Raji (cell line): ENCODE results near the gene NRXN2.

Source experiments
- POLR2A ChIP-seq: IDR thresholded peaks from 2 replicates; pipeline ENCODE4 v1.6.1; 2011; ENCODE audit warnings: low read depth, low read length, control low read depth; ENCODE audit not compliant: insufficient read depth

Gene NRXN2

DNA sequence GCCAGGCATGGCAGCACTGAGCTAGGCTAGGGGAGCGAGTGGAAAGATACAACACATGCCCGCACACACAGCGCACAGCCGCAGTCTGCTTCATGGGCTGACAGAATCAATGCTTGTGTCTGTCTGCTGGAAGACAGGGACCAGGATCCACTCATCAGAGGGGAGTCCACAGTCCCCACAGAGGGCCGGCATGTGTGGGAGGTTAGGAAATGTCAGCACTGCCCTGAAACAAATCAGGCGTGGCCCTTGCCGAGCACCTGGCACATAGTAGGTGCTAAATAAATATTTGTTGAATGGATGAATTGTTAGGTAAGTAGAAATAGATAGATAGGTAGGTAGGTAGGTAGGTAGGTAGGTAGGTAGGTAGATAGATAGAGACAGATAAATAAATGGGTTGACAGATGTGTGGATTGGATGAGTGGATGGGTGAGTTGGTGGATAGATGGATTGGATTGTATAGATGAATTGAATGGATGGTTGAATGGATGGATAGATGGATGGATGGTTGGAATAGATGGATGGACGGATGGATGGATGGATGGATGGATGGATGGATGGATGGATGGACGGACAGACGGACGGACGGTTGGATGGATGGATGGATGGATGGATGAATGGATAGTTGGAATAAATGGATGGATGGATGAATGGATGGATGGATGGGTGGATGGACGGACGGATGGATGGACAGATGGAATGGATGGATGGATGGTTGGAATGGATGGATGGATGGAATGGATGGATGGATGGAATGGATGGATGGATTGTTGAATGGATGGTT, 128.6 kb downstream of the NRXN2 start:
- TF ChIP-seq POLR2A: no peak

DNA sequence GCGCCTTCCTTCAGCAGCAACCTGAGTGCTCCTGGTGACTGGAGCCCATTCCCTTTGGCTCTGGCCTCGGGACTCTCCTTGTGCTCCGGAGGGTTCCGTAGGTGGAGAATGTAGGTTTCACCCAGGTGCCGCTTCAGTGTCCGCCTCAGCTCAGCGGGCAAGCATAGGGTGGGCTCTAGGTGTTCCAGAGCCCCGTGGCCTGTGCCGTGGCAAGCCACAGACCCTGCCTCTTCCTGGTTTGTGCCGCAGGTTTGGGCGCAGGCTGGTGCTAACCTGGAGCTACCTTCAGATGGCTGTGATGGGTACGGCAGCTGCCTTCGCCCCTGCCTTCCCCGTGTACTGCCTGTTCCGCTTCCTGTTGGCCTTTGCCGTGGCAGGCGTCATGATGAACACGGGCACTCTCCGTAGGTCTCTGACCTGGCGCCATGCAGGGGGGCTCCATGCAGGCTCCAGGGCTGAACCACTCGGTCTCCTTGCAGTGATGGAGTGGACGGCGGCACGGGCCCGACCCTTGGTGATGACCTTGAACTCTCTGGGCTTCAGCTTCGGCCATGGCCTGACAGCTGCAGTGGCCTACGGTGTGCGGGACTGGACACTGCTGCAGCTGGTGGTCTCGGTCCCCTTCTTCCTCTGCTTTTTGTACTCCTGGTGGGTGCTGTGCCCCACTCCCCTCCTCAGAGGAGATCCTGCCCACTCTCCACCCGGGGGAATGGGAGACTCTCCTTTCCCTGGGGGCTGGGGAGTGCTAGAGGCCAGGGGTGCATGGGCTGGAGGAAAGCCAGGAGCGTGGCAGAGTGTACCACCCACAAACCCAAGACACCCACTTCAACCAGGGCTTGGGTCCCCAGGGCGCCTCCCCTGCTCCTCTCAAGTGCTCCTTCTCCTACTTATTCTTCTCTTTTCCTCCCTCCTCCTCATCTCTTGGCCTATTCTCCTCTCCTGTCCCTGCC, 129.6 kb downstream of the NRXN2 start:
- TF ChIP-seq POLR2A: no peak

- no peak for TF ChIP-seq POLR2A
Observed at GRCh38 chr11:64592656-64593055, 130.3 kb downstream of the NRXN2 start.

DNA sequence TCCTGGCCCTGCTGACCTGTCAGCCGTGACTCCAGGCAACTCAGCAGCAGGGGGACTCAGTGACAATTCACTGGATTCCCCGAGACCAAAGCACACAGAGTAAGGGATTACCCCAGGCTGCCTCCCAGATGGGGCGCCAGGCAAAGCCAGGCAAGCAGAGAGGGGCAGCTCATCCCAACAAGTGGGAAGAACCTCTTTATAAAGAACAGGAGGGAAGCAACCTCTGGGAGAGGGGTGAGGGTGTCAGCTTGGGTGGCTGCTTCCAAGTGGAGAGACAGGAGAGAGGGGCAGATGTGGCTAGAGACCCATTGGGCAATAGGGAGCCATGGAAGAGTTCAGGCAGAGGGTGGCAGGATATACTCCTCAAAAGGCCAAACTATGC, 130.8 kb downstream of the NRXN2 start:
- TF ChIP-seq POLR2A: no peak

- TF ChIP-seq POLR2A: no peak
Observed at GRCh38 chr11:64591257-64592233, 131.5 kb downstream of the NRXN2 start.

DNA sequence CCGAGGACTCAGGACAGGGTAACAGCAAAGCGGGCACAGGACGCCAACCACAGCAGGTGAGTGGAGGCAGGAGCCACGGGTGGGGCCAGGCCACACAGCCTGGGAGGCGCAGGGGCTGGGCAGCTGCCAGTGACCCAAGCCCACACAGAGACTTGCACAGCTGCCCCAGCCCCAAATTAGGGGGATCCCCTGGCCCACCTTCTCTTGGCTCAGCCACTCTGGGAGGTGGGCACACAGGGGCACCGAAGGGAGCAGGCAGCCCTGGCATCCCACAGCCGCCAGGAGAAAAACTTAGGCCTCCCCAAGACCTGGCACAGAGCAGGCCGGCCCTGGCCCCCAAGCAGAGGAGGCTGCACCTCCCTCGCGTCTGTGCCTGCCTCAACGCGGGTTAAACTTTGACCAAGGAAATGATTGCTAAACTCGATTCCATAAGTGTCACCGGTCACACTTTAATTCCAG, 132.2 kb downstream of the NRXN2 start, which contains the start of gene SLC22A12:
Gene SLC22A12 (plus strand): TSS at position 458 of the 459 bp plus-strand sequence. CDS start 337 bp downstream, outside the sequence.
- TF ChIP-seq POLR2A: no peak

DNA sequence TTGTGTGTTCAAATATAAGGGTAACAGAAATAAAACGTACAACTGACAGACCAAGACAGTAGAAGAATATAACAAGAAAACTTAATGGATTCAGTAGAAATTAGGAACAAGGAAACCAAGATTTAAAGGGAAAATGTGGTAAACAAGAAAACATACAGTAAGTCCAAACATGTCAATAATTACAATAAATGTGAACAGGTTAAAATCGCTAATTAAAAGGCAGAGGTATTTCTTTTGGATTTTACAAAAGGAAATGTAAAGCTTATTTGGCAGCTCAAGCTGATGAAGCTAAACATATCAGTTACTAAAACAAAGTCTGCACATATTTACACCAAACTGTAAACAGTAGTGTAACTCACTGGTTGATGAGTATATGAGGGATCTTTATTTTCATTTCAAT, 134.3 kb downstream of the NRXN2 start:
- TF ChIP-seq POLR2A: no peak

- TF ChIP-seq POLR2A: no peak
Observed at GRCh38 chr11:64586366-64586765, 136.6 kb downstream of the NRXN2 start.

DNA sequence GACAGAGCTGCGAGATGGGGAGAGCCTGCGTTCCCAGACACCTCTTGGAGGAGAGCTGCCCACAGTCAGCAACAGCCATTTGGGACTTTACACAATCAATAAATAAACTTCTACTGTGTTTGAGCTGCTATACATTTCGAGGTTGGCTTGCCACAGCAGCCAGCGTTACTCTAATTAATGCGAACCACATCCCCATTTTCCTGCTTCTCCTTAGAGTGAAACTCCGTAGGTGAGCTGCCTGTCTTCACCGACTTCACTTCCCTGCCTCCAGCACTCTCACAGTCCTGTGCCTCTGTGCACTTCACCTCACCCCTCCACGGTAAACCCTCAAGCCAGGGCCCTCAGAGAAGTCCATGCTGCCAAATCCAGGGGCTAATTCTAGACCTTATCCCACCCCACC, 137.8 kb downstream of the NRXN2 start:
- no peak for TF ChIP-seq POLR2A

- TF ChIP-seq POLR2A: no peak
Observed at GRCh38 chr11:64583296-64584262, 139.4 kb downstream of the NRXN2 start.

GRCh38 chr11:64582885-64583284, 140.1 kb downstream of the NRXN2 start:
- no peak for TF ChIP-seq POLR2A

DNA sequence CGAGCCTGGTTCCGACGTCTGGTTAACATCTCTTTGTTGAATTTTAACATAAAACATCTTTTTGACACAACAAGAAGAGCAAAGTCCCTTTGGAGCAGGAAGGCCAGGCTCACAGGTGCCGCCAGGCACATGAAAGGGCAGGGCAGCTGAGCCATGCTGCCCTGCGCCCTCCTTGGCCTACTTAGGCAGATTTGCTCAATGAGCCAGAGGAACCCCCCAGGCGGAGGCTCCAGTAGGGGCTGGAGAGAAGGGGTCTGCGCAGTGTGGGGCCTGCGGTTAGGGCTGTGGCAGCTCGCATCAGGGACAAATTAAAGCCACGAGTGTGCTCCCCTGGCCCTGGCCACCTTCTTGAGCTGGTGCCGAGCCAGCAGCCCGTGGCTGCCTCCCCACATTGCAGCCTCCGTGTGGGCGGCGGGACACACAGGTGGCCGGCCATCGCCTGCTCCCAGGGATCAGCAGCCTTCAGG, 141.9 kb downstream of the NRXN2 start:
- TF ChIP-seq POLR2A: no peak

DNA sequence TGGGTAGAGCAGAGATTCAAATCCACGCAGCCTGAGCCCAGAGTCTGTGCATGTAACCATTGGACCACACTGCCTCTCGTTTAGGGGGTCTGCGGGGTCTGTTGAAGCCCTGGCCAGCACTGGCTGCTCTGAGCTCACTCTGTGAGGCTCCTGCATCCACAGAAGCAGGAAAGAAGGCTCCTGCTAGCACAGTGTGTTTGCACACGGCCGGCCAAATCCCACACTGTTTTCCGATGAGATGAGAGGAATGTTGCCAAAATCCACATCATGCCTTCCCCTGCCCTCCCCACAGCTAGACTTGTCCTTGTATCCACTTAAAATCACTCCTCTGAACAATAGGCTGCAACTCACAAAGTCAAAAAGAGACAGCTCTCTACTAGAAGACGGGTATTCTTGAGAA, 142.6 kb downstream of the NRXN2 start:
- no peak for TF ChIP-seq POLR2A
